Esophagus squamous epithelium (tissue), 5 donors: ENCODE data around the gene RAB8B. TPM values are rescaled to one million over a fixed set of nuclear protein-coding genes. Genes with fewer than 3 reads are reported as not detected.

Source experiments
- DNase-seq: peaks from one replicate; lab custom pipeline; 2025; lab: John Stamatoyannopoulos, UW
- H3K27ac ChIP-seq, 4 donors: fragments of 200-600 bp; sonication (generic); one replicate each; pipeline ENCODE4 v1.5.1; 2016 to 2019; ENCODE audit warnings: mild to moderate bottlenecking in 1 of 4
- H3K27me3 ChIP-seq, 4 donors: fragments of 200-600 bp; sonication (generic); 1 replicate in 3 of 4; 2 replicates in 1 of 4; pipeline versions ENCODE4 v1.5.1 to v1.6.0; 2017 to 2021; ENCODE audit warnings: antibody characterized with exemption in 1 of 4
- H3K36me3 ChIP-seq, 3 donors: fragments of 200-600 bp; sonication (generic); one replicate each; pipeline ENCODE4 v1.5.1; 2016 to 2019
- H3K4me1 ChIP-seq, 3 donors: fragments of 200-600 bp; sonication (generic); one replicate each; pipeline ENCODE4 v1.5.1; 2017 to 2019
- H3K4me3 ChIP-seq, 4 donors: fragments of 200-600 bp; sonication (generic); 1 replicate in 3 of 4; 2 replicates in 1 of 4; pipeline ENCODE4 v1.5.1; 2016 to 2019; ENCODE audit warnings: mild to moderate bottlenecking in 2 of 4, moderate library complexity in 1 of 4
- H3K9me3 ChIP-seq, 3 donors: fragments of 200-600 bp; sonication (generic); one replicate each; pipeline ENCODE4 v1.5.1; 2016 to 2019
- POLR2A ChIP-seq, 4 donors: fragments of 450-650 bp; IDR thresholded peaks; one replicate each; pipeline ENCODE4 v1.6.1; 2017; ENCODE audit warnings: antibody characterized with exemption in 4 of 4, mild to moderate bottlenecking in 4 of 4, moderate library complexity in 3 of 4
- WGBS, 2 donors: methylation state at CpG; one replicate each; pipeline ENCODE4 v1.1.5; 2018; 5-methylcytosine and 5-hydroxymethylcytosine counted together
- intact Hi-C: fragments of 100-400 bp; cut with DNase I; formaldehyde crosslinking; loops from one replicate; pipeline ENCODE4 v1.15.0; 2022
- total RNA-seq, 4 donors: library from RNA; depleted of rRNA; stranded (reverse); fragments of >200 nt; gene quantifications; one replicate each; pipeline ENCODE4 v1.1.0, GENCODE V29; 2016
- TF ChIP-seq, protein P1 (sequence below), 6 experiments: fragments of 450-650 bp in 4 of 6; fragments of 200-600 bp in 2 of 6; sonication (generic) in 2 of 6; IDR thresholded peaks; one replicate each; pipeline ENCODE4 v1.5.1; 2016 to 2019; ENCODE audit warnings: antibody characterized with exemption in 6 of 6, mild to moderate bottlenecking in 4 of 6, moderate library complexity in 4 of 6
- donor health status: DM: yes; HTN: yes; CAD: no.

Gene RAB8B
- total RNA-seq, result 10 to 100 TPM in 2 of 4 donors, 1 to 10 TPM in 2; 3.1 to 22.7 (median 10.0) TPM

DNA sequence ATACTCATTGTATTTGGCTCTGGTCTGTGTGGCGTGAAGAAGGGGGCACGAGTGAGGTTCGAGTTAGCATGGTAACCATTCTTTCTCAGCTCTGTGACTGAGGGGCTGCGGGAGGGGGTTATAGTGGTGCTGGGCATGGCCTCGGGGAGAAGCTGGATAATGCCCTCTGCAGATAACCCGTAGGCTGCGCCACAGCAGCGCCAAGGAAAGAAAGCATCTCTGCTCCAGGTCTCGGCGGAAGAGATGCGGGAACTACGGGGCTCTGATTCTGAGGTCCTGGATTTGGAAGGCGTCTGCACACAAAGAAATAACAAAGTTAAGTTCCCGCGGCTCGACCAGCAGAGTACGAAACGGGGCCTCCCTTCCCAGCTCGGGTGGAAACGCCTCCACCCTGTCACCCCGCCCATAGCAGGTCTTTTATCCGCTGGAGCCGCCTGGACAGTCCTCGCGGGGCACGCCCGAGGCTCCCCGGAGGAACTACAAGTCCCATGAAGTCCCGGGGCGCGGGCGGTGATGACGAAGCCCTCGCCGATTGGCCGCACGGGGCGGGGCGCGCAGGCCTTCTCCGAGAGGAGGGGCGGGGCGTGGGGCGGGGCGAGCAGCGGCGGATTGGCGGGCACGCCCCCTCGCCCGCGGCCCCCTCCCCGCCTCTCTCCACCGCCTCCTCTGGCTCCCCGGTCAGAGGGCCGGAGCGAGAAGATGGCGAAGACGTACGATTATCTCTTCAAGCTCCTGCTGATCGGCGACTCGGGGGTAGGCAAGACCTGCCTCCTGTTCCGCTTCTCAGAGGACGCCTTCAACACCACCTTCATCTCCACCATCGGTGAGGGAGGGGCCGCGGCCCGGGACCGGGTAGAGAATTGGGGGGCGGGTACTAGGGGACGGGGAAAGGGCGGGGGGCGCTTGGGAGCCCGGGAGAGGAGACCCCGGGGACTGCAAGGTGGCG lies at the start of gene RAB8B:
RAB8B (plus strand) TSS at position 681 of the 946 bp plus-strand sequence; CDS start at position 700, 19 bp downstream.
- TF ChIP-seq, protein P1, sequence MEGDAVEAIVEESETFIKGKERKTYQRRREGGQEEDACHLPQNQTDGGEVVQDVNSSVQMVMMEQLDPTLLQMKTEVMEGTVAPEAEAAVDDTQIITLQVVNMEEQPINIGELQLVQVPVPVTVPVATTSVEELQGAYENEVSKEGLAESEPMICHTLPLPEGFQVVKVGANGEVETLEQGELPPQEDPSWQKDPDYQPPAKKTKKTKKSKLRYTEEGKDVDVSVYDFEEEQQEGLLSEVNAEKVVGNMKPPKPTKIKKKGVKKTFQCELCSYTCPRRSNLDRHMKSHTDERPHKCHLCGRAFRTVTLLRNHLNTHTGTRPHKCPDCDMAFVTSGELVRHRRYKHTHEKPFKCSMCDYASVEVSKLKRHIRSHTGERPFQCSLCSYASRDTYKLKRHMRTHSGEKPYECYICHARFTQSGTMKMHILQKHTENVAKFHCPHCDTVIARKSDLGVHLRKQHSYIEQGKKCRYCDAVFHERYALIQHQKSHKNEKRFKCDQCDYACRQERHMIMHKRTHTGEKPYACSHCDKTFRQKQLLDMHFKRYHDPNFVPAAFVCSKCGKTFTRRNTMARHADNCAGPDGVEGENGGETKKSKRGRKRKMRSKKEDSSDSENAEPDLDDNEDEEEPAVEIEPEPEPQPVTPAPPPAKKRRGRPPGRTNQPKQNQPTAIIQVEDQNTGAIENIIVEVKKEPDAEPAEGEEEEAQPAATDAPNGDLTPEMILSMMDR (IDR thresholded peaks at IDR 0.05), result peak in 2 of 6 experiments; percentile 1 to 10
- peak in 2 of 4 donors; percentile 66 to 84 for TF ChIP-seq POLR2A (IDR thresholded peaks at IDR 0.05)
- peak; percentile 91 for DNase-seq
- Histone ChIP-seq H3K27me3 (no peaks in the 10 kb centered on the region), H3K4me3 (peak within 1 kb of the TSS; percentile 59 to 91 (median 87)), H3K27ac (peak within 1 kb of the TSS; percentile 76 to 95 (median 92)), H3K36me3 (no peaks in the 10 kb centered on the region), H3K9me3 (no peaks in the 10 kb centered on the region), H3K4me1 (peaks cover 0 to 72% (median 12%) of the 10 kb centered on the region in 3 donors)
- intact Hi-C loops, result no loop called here
- WGBS, 2 donors, result 0 to 1% methylated on average over 3 to 45 of the region's 77 CpGs

DNA sequence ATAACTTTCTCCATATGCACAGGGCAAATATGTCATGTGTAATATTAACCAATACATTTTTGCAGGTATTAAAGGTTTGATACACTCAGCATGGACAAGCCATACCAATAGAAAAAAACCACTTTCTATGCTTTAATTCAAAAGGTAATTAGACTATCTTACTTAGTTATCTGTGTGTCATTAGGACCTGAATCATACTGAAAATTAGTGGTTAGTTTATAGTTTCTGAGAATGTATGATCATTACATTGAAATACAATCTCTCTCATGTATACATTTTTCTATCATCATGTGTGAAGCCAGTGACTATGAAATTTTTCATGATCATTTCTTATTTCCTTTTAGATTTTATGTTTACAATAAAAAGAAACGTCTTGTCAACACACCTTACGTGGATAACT lies 48.5 kb upstream of the RAB8B start:
- TF ChIP-seq POLR2A (IDR thresholded peaks at IDR 0.05), result no peak
- TF ChIP-seq, protein P1 (IDR thresholded peaks at IDR 0.05), result no peak
- Histone ChIP-seq H3K9me3 (no peaks in the 10 kb centered on the region), H3K36me3 (peaks cover 0 to 18% (median 0%) of the 10 kb centered on the region in 3 donors), H3K27me3 (no peaks in the 10 kb centered on the region), H3K4me3 (no peak overlapping the region), H3K4me1 (peaks cover 0 to 3% (median 0%) of the 10 kb centered on the region in 3 donors), H3K27ac (no peak overlapping the region)
- intact Hi-C loops, result no loop called here
- WGBS, 2 donors, result 94 to 97% methylated on average over 2 of the region's 2 CpGs
- DNase-seq, result no peak

DNA sequence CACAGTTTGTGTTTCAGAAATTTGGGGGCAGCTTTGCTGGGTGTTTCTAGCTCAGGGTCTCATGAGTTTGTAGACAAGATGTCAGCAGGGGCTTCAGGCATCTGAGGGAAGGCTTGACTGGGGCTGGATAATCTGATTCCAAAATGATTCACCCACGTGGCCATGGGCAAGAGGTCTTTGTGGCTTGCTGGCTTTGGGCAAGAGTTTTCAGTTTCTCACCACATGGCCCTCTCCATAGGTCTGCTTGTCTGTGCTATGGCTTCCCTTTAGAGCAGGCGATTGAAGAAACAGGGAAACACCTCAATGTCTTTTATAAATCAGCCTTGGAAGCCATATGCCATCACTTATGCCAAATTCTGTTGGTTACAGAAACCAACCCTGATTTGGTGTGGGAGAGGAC lies 44.0 kb upstream of the RAB8B start:
- intact Hi-C loops, result no loop called here
- H3K4me3 ChIP-seq, result no peak overlapping the region
- DNase-seq, result no peak
- WGBS, 2 donors, result 75 to 96% methylated on average over 1 to 2 of the region's 2 CpGs
- H3K9me3 ChIP-seq, result no peaks in the 10 kb centered on the region
- no peaks in the 10 kb centered on the region for H3K27me3 ChIP-seq
- peaks cover 0 to 47% (median 3%) of the 10 kb centered on the region in 3 donors for H3K36me3 ChIP-seq
- TF ChIP-seq, protein P1 (IDR thresholded peaks at IDR 0.05), result no peak
- no peak for TF ChIP-seq POLR2A (IDR thresholded peaks at IDR 0.05)
- H3K4me1 ChIP-seq, result no peaks in the 10 kb centered on the region
- H3K27ac ChIP-seq, result no peak overlapping the region

DNA sequence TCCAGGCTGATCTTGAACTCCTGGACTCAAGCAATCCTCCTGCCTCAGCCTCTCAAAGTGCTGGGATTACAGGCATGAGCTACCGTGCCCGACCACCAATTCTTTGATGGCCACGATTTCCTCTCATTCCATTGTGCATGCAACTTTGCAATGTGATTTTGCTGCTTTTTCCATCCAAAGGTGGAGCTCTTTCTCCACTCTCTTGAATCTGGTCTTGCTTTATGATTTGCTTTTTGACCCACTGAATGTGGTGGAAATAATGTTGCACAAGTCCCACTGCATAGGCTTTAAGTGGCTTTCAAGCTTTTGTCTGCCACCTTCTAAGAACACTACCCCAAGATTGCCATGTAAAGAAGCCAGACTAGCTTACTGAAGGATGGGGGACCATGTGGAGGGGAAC lies 42.7 kb upstream of the RAB8B start:
- Histone ChIP-seq H3K4me1 (no peaks in the 10 kb centered on the region), H3K27me3 (no peaks in the 10 kb centered on the region), H3K4me3 (no peak overlapping the region), H3K36me3 (peaks cover 0 to 54% (median 3%) of the 10 kb centered on the region in 3 donors), H3K27ac (no peak overlapping the region), H3K9me3 (no peaks in the 10 kb centered on the region)
- 71 to 81% methylated on average over 3 of the region's 3 CpGs for WGBS, 2 donors
- intact Hi-C loops, result no loop called here
- no peak for DNase-seq
- no peak for TF ChIP-seq POLR2A (IDR thresholded peaks at IDR 0.05)
- TF ChIP-seq, protein P1 (IDR thresholded peaks at IDR 0.05), result no peak

DNA sequence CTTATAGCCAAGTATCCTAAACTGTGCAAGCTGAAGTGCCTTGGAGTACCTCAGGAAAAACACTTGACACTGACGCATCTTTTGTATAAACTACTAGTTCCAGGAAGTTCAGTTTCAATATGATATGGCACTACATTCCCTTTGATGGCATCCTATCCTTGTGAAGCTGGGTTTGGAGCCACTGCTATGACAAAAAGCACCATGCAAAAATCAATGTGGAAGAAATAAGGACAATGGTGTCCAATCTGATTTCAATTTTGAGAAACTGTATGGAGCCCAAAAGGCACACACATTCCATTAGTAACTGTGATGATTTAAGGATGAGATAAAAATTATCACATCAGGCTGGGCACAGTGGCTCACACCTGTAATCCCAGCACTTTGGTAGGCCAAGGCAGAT lies 37.7 kb upstream of the RAB8B start:
- no peak for DNase-seq
- intact Hi-C loops, result no loop called here

More for the DNA sequence above, 37.7 kb upstream of the RAB8B start:
- 79 to 88% methylated on average over 1 of the region's 1 CpG for WGBS, 2 donors
- H3K27me3 ChIP-seq, result no peaks in the 10 kb centered on the region
- H3K36me3 ChIP-seq, result peaks cover 0 to 80% (median 3%) of the 10 kb centered on the region in 3 donors
- no peaks in the 10 kb centered on the region for H3K9me3 ChIP-seq
- TF ChIP-seq, protein P1 (IDR thresholded peaks at IDR 0.05), result no peak
- no peak for TF ChIP-seq POLR2A (IDR thresholded peaks at IDR 0.05)
- H3K4me1 ChIP-seq, result peaks cover 0 to 25% (median 2%) of the 10 kb centered on the region in 3 donors
- H3K4me3 ChIP-seq, result no peak overlapping the region
- H3K27ac ChIP-seq, result no peak overlapping the region
